Measurements from ENCODE around the gene GPC3. TPM values are rescaled to one million over a fixed set of nuclear protein-coding genes. Genes with fewer than 3 reads are reported as not detected.

Gene GPC3
- polyA plus RNA-seq, 1 of the 3 experiments (the other 2 are of a cell fraction), result 1.4 TPM

DNA sequence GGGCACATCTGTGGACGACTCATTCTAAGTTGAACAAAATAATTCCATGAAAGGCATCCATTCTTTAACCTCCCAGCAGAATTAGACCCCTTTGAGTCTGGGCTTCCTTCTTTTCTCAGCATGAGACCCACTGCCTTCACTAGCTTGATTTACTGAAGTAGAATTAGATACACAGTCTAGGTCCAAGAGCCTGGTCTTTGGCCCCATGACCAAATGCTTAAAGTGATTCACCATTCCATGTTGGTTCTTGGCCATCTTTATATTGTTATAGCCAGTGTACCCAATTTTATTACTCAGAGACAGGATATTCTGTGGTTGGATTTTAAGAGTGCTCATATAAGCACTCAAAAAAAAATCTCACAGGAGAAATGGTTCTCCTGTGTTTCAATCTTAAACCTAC lies 414.8 kb downstream of the GPC3 start:
- H3K36me3 ChIP-seq (replicated peaks in 1 of 2; ENCODE audit: control insufficient read depth in 1 of 2, insufficient read depth in 2 of 2, low read length in 1 of 2), result no peaks in the 10 kb centered on the region
- ChIA-PET POLR2A (no interaction called here), CTCF (interaction anchor here (0.7 kb wide), 1 partner anchor 262 kb away, joined by 3 read pairs; no protein-coding TSS in a partner anchor)
- no peak overlapping the region for H3K27ac ChIP-seq (ENCODE audit: low read depth in 2 of 2, low read length in 1 of 2)
- H4K20me1 ChIP-seq (ENCODE audit: insufficient read depth), result no peaks in the 10 kb centered on the region
- WGBS (ENCODE audit: low lambda C conversion rate), result 21% methylated on average over 1 of the region's 1 CpG
- H3K9me2 ChIP-seq, result no peaks in the 10 kb centered on the region
- no peak overlapping the region for H3K4me3 ChIP-seq (ENCODE audit: low read depth in 2 of 2, low read length in 1 of 2)
- no peaks in the 10 kb centered on the region for H3K27me3 ChIP-seq (ENCODE audit: insufficient read depth)
- DNase-seq, result no peak
- no peaks in the 10 kb centered on the region for H3K4me1 ChIP-seq (ENCODE audit: control insufficient read depth in 1 of 2, insufficient read depth in 2 of 2, low read depth in 1 of 2, low read length in 1 of 2)
- no peak overlapping the region for H3K4me2 ChIP-seq
- H2AFZ ChIP-seq (ENCODE audit: low read depth), result no peak overlapping the region
- H3K79me2 ChIP-seq (ENCODE audit: insufficient read depth), result no peaks in the 10 kb centered on the region
- peaks cover 4% of the 10 kb centered on the region; the same call in 1 of the 2 replicates for H3K9me3 ChIP-seq
- H3F3A ChIP-seq (replicated peaks; ENCODE audit: insufficient read depth), result no peaks in the 10 kb centered on the region
- TF ChIP-seq EZH2phosphoT487 (IDR thresholded peaks at IDR 0.05; ENCODE audit: borderline replicate concordance, low read depth) (no peak), RAD21 (IDR thresholded peaks at IDR 0.05; ENCODE audit: low read length) (no peak), SIN3A (IDR thresholded peaks at IDR 0.05; ENCODE audit: borderline replicate concordance, low read depth, low read length) (no peak), SMC3 (IDR thresholded peaks at IDR 0.05; ENCODE audit: low read depth, low read length) (no peak), EP300 (IDR thresholded peaks at IDR 0.05; ENCODE audit: borderline replicate concordance in 1 of 2, low read depth in 1 of 2, low read length in 1 of 2) (no peak), RFX5 (IDR thresholded peaks at IDR 0.05; ENCODE audit: low read length) (no peak), NRF1 (IDR thresholded peaks at IDR 0.05; ENCODE audit: low read depth, low read length) (no peak)
- TF ChIP-seq, protein P1, sequence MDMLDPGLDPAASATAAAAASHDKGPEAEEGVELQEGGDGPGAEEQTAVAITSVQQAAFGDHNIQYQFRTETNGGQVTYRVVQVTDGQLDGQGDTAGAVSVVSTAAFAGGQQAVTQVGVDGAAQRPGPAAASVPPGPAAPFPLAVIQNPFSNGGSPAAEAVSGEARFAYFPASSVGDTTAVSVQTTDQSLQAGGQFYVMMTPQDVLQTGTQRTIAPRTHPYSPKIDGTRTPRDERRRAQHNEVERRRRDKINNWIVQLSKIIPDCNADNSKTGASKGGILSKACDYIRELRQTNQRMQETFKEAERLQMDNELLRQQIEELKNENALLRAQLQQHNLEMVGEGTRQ (IDR thresholded peaks at IDR 0.05; ENCODE audit: borderline replicate concordance, low read depth, low read length), result no peak
- TF ChIP-seq, protein P2, sequence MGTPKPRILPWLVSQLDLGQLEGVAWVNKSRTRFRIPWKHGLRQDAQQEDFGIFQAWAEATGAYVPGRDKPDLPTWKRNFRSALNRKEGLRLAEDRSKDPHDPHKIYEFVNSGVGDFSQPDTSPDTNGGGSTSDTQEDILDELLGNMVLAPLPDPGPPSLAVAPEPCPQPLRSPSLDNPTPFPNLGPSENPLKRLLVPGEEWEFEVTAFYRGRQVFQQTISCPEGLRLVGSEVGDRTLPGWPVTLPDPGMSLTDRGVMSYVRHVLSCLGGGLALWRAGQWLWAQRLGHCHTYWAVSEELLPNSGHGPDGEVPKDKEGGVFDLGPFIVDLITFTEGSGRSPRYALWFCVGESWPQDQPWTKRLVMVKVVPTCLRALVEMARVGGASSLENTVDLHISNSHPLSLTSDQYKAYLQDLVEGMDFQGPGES (IDR thresholded peaks at IDR 0.05; ENCODE audit: low read depth, low read length), result no peak
- no peak overlapping the region for H3K9ac ChIP-seq

DNA sequence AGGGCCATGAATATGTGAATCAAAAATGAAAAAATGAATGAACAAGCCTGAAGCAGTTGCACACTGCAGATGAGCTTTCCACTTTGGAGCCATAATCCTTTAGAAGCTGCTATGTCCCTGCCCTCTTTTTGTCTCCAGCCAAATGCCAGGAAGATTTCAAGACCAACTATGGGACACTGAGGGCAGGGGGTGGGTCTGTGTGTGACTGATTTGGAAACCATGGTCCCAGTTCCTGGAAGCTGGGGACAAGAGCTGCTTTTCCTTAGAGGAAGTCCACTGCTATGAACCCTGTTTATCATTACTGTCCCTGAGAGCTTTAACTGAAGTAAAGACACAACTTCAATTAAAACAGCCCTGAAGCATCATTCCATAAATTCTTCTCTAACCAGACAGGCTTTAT lies 416.2 kb downstream of the GPC3 start:
- H3K36me3 ChIP-seq (replicated peaks in 1 of 2; ENCODE audit: control insufficient read depth in 1 of 2, insufficient read depth in 2 of 2, low read length in 1 of 2), result no peaks in the 10 kb centered on the region
- TF ChIP-seq FOXM1 (IDR thresholded peaks at IDR 0.05; ENCODE audit: low read depth) (no peak), RCOR1 (IDR thresholded peaks at IDR 0.05; ENCODE audit: low read length) (no peak), TEAD4 (IDR thresholded peaks at IDR 0.05; ENCODE audit: borderline replicate concordance, insufficient read depth) (no peak), MXI1 (IDR thresholded peaks at IDR 0.05; ENCODE audit: low read depth, low read length) (no peak), RXRA (IDR thresholded peaks at IDR 0.05; ENCODE audit: borderline replicate concordance, low read depth) (no peak), TCF12 (IDR thresholded peaks at IDR 0.05) (no peak), NRF1 (IDR thresholded peaks at IDR 0.05; ENCODE audit: low read depth, low read length) (no peak), TAF1 (IDR thresholded peaks at IDR 0.05; ENCODE audit: borderline replicate concordance, low read depth, low read length) (no peak)
- TF ChIP-seq, protein P1 (IDR thresholded peaks at IDR 0.05; ENCODE audit: borderline replicate concordance, low read depth, low read length), result no peak
- TF ChIP-seq, protein P3, sequence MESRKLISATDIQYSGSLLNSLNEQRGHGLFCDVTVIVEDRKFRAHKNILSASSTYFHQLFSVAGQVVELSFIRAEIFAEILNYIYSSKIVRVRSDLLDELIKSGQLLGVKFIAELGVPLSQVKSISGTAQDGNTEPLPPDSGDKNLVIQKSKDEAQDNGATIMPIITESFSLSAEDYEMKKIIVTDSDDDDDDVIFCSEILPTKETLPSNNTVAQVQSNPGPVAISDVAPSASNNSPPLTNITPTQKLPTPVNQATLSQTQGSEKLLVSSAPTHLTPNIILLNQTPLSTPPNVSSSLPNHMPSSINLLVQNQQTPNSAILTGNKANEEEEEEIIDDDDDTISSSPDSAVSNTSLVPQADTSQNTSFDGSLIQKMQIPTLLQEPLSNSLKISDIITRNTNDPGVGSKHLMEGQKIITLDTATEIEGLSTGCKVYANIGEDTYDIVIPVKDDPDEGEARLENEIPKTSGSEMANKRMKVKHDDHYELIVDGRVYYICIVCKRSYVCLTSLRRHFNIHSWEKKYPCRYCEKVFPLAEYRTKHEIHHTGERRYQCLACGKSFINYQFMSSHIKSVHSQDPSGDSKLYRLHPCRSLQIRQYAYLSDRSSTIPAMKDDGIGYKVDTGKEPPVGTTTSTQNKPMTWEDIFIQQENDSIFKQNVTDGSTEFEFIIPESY (IDR thresholded peaks at IDR 0.05; ENCODE audit: borderline replicate concordance, low read depth), result no peak
- ChIA-PET POLR2A (no interaction called here), CTCF (no interaction called here)
- no peak overlapping the region for H2AFZ ChIP-seq (ENCODE audit: low read depth)
- H3K4me1 ChIP-seq (ENCODE audit: control insufficient read depth in 1 of 2, insufficient read depth in 2 of 2, low read depth in 1 of 2, low read length in 1 of 2), result no peaks in the 10 kb centered on the region
- no peaks in the 10 kb centered on the region for H3K27me3 ChIP-seq (ENCODE audit: insufficient read depth)
- H3K9me3 ChIP-seq, result peaks cover 4% of the 10 kb centered on the region; the same call in 1 of the 2 replicates
- H3K79me2 ChIP-seq (ENCODE audit: insufficient read depth), result no peaks in the 10 kb centered on the region
- no peak for DNase-seq
- no peak overlapping the region for H3K4me3 ChIP-seq (ENCODE audit: low read depth in 2 of 2, low read length in 1 of 2)
- H3K27ac ChIP-seq (ENCODE audit: low read depth in 2 of 2, low read length in 1 of 2), result no peak overlapping the region
- H4K20me1 ChIP-seq (ENCODE audit: insufficient read depth), result no peaks in the 10 kb centered on the region
- H3F3A ChIP-seq (replicated peaks; ENCODE audit: insufficient read depth), result no peaks in the 10 kb centered on the region
- no peak overlapping the region for H3K9ac ChIP-seq
- H3K4me2 ChIP-seq, result no peak overlapping the region
- H3K9me2 ChIP-seq, result no peaks in the 10 kb centered on the region

Data from SK-N-SH (cell line).